Gastroesophageal sphincter (tissue), 4 donors: Measurements from ENCODE around the gene NLRP5. TPM values are rescaled to one million over a fixed set of nuclear protein-coding genes. Genes with fewer than 3 reads are reported as not detected.
"Not testable (repeated sequence)": the region's sequence is repeated elsewhere in the genome, so short reads cannot be mapped to it uniquely, and the experiment has no call there.

Experiments used
- ATAC-seq: fragments of 150-250 bp; one replicate; pipeline ENCODE4 v1.9.1; 2016; ENCODE audit warnings: mild to moderate bottlenecking, moderate library complexity
- H3K27ac ChIP-seq, 4 donors: fragments of 200-600 bp; sonication (generic) in 3 of 4; 1 replicate in 3 of 4; 2 replicates in 1 of 4; pipeline ENCODE4 v1.5.1; 2016 to 2019
- H3K27me3 ChIP-seq: fragments of 200-600 bp; sonication (generic); one replicate; pipeline ENCODE4 v1.5.1; 2019
- H3K36me3 ChIP-seq, 2 donors: fragments of 200-600 bp; sonication (generic); one replicate each; pipeline ENCODE4 v1.5.1; 2019; ENCODE audit warnings: control low read depth in 1 of 2
- H3K4me1 ChIP-seq, 3 donors: fragments of 200-600 bp; sonication (generic); 1 replicate in 2 of 3; 2 replicates in 1 of 3; pipeline ENCODE4 v1.5.1; 2016 to 2019; ENCODE audit warnings: control low read depth in 2 of 3
- H3K4me3 ChIP-seq, 2 donors: fragments of 200-600 bp; sonication (generic); one replicate each; pipeline ENCODE4 v1.5.1; 2019; ENCODE audit warnings: mild to moderate bottlenecking in 1 of 2, moderate library complexity in 1 of 2
- H3K9me3 ChIP-seq, 3 donors: fragments of 200-600 bp; sonication (generic); one replicate each; pipeline ENCODE4 v1.5.1; 2017 to 2019; ENCODE audit warnings: control low read depth in 2 of 3
- CTCF ChIP-seq, 4 experiments: fragments of 200-600 bp in 2 of 4; fragments of 450-650 bp in 2 of 4; sonication (generic) in 1 of 4; IDR thresholded peaks; one replicate each; pipeline ENCODE4 v1.5.1; 2017 to 2019; ENCODE audit warnings: antibody characterized with exemption in 4 of 4, mild to moderate bottlenecking in 2 of 4, moderate library complexity in 2 of 4
- EP300 ChIP-seq: sonication (generic); formaldehyde crosslinking; IDR thresholded peaks from one replicate; pipeline ENCODE4 v1.6.1; 2017; ENCODE audit warnings: antibody characterized with exemption, mild to moderate bottlenecking
- POLR2A ChIP-seq, 2 donors: fragments of 450-650 bp; IDR thresholded peaks; one replicate each; pipeline ENCODE4 v1.6.1; 2017; ENCODE audit warnings: antibody characterized with exemption in 2 of 2, mild to moderate bottlenecking in 2 of 2, moderate library complexity in 1 of 2
- POLR2AphosphoS5 ChIP-seq: sonication (generic); formaldehyde crosslinking; IDR thresholded peaks from one replicate; pipeline ENCODE4 v1.6.1; 2017; ENCODE audit warnings: antibody characterized with exemption
- WGBS, 2 donors: methylation state at CpG; one replicate each; pipeline ENCODE4 v1.1.5; 2018; ENCODE audit warnings: low coverage in 1 of 2; 5-methylcytosine and 5-hydroxymethylcytosine counted together
- total RNA-seq, 4 donors: library from RNA; depleted of rRNA; stranded (reverse); fragments of >200 nt; gene quantifications; one replicate each; pipeline ENCODE4 v1.1.0, GENCODE V29; 2016

The NLRP5 gene
- total RNA-seq, 4 donors from 2014 or later, result not detected

DNA sequence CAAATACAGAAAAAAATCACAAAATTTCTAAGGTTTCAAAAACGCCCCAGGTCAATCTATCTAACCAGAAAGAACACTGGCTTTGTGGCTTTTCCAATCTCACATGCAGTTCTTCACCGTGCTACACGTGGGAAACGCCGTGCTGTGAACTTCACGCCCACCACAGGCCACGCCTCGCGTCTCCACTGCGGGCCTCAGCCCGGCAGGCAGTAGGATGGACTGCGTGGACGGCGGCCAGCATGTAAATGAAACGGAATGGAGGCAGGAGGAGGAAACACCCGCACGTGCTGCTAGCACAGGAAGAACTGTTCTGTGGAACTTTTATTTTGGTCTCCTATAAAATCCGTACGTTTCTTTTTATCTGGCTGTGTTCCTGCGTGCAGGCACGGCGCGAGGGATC is 110.7 kb downstream of the NLRP5 start:
- no peaks in the 10 kb centered on the region for H3K9me3 ChIP-seq
- H3K4me3 ChIP-seq, result no peak overlapping the region
- no peak overlapping the region for H3K27ac ChIP-seq
- ATAC-seq, result no peak
- no peaks in the 10 kb centered on the region for H3K27me3 ChIP-seq
- WGBS, 2 donors, result 89% methylated on average over 19 of the region's 23 CpGs; no CpG with 5 or more reads in 1 of the 2 donors
- peaks cover 0 to 72% of the 10 kb centered on the region in 2 donors for H3K36me3 ChIP-seq
- H3K4me1 ChIP-seq, result peaks cover 0 to 15% (median 0%) of the 10 kb centered on the region in 3 donors
- TF ChIP-seq EP300, result no peak
- TF ChIP-seq POLR2AphosphoS5, result no peak
- TF ChIP-seq POLR2A (IDR thresholded peaks at IDR 0.05), result no peak
- no peak for TF ChIP-seq CTCF (IDR thresholded peaks at IDR 0.05)

DNA sequence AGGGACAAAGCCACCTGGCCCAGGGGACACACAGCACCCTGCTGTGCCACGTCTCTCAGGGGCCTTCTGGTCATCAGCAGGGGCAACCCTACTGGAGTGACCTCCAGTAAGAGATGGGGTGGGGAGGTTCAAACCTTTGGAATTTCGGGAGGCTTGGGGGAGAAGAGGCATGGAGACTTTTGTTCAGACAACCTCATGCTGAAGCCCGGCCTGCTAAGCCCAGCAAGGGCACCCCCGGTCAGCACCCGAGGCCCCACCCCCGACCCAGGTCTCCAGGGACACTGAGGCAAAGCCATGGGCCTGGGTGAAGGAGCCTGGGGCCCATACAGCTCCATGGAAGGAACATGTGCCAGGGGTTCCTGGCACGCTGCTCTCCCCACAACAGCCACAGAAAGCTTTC is 111.2 kb downstream of the NLRP5 start:
- TF ChIP-seq POLR2AphosphoS5 (no peak), POLR2A (IDR thresholded peaks at IDR 0.05) (no peak), CTCF (IDR thresholded peaks at IDR 0.05) (no peak), EP300 (no peak)
- ATAC-seq, result no peak
- Histone ChIP-seq H3K9me3 (no peaks in the 10 kb centered on the region), H3K27me3 (no peaks in the 10 kb centered on the region), H3K27ac (no peak overlapping the region), H3K4me3 (no peak overlapping the region), H3K4me1 (peaks cover 0 to 17% (median 0%) of the 10 kb centered on the region in 3 donors), H3K36me3 (peaks cover 0 to 76% of the 10 kb centered on the region in 2 donors)
- no CpG with 5 or more reads among the region's 7 CpGs for WGBS, 2 donors

GRCh38 chr19:56098237-56098636 is 111.7 kb downstream of the NLRP5 start:
- not testable (repeated sequence) for ATAC-seq, H3K27ac ChIP-seq, H3K4me3 ChIP-seq, H3K9me3 ChIP-seq, H3K27me3 ChIP-seq
- H3K36me3 ChIP-seq, result peaks cover 0 to 76% of the 10 kb centered on the region in 2 donors
- H3K4me1 ChIP-seq, result peaks cover 0 to 22% (median 0%) of the 10 kb centered on the region in 3 donors
- no CpG with 5 or more reads among the region's 21 CpGs for WGBS, 2 donors

GRCh38 chr19:56098731-56099568 is 112.4 kb downstream of the NLRP5 start:
- WGBS, 2 donors, result 100% methylated on average over 1 to 4 of the region's 34 CpGs
- Histone ChIP-seq H3K36me3 (peaks cover 0 to 72% of the 10 kb centered on the region in 2 donors), H3K27me3 (no peaks in the 10 kb centered on the region), H3K4me3 (no peak overlapping the region), H3K9me3 (no peaks in the 10 kb centered on the region), H3K4me1 (peaks cover 0 to 25% (median 0%) of the 10 kb centered on the region in 3 donors), H3K27ac (no peak overlapping the region)
- ATAC-seq, result no peak
- TF ChIP-seq POLR2AphosphoS5 (no peak), POLR2A (IDR thresholded peaks at IDR 0.05) (no peak), EP300 (no peak), CTCF (IDR thresholded peaks at IDR 0.05) (no peak)

GRCh38 chr19:56099638-56100539 is 113.3 kb downstream of the NLRP5 start:
- H3K9me3 ChIP-seq, result no peaks in the 10 kb centered on the region
- peaks cover 0 to 65% of the 10 kb centered on the region in 2 donors for H3K36me3 ChIP-seq
- TF ChIP-seq POLR2A (IDR thresholded peaks at IDR 0.05) (no peak), POLR2AphosphoS5 (no peak), EP300 (no peak), CTCF (IDR thresholded peaks at IDR 0.05) (no peak)
- peaks cover 0 to 32% (median 3%) of the 10 kb centered on the region in 3 donors for H3K4me1 ChIP-seq
- H3K27me3 ChIP-seq, result no peaks in the 10 kb centered on the region
- no peak for ATAC-seq
- no peak overlapping the region for H3K4me3 ChIP-seq
- 87 to 92% methylated on average over 7 to 11 of the region's 31 CpGs for WGBS, 2 donors
- no peak overlapping the region for H3K27ac ChIP-seq
